GM10266 (cell line): Measurements from ENCODE around the gene VAV3.

ENCODE experiments used
- DNase-seq: peaks from one replicate; pipeline ENCODE4 v3.0.0; 2012; ENCODE audit errors: extremely low spot score
- CTCF ChIP-seq: IDR thresholded peaks from 2 replicates; pipeline ENCODE4 v1.5.1; 2012; ENCODE audit warnings: mild to moderate bottlenecking, low read depth; ENCODE audit not compliant: control insufficient read depth, insufficient read depth; ENCODE audit errors: missing control alignments

The VAV3 gene

GRCh38 chr1:107795441-107795840 is 169.5 kb downstream of the VAV3 start:
- DNase-seq: no peak
- TF ChIP-seq CTCF: no peak

- no peak for TF ChIP-seq CTCF
- no peak for DNase-seq
Measured at GRCh38 chr1:107794571-107794970, 170.4 kb downstream of the VAV3 start.

- no peak for DNase-seq
- TF ChIP-seq CTCF: no peak
Measured at GRCh38 chr1:107793896-107794453, 171.0 kb downstream of the VAV3 start.

- TF ChIP-seq CTCF: no peak
Measured at GRCh38 chr1:107791348-107791747, 173.6 kb downstream of the VAV3 start.

GRCh38 chr1:107789817-107790524 is 175.0 kb downstream of the VAV3 start:
- DNase-seq: no peak
- TF ChIP-seq CTCF: no peak

More at GRCh38 chr1:107791348-107791747, 173.6 kb downstream of the VAV3 start:
- no peak for DNase-seq

GRCh38 chr1:107788206-107789202 is 176.5 kb downstream of the VAV3 start:
- TF ChIP-seq CTCF: no peak
- no peak for DNase-seq
